ENCODE results near the gene RAB35.

The RAB35 gene

GRCh38 chr12:120125029-120125428 lies 8.5 kb upstream of the RAB35 start:
- H3K9ac ChIP-seq (ENCODE audit: low read length) = no peak overlapping the region
- no peak overlapping the region for H3K4me2 ChIP-seq (ENCODE audit: low read length)
- H3K4me1 ChIP-seq (ENCODE audit: control insufficient read depth, low read depth, low read length) = no peaks in the 10 kb centered on the region
- H3K56ac ChIP-seq (ENCODE audit: low read length) = no peak overlapping the region
- no peaks in the 10 kb centered on the region for H3K79me2 ChIP-seq (ENCODE audit: control insufficient read depth, insufficient read depth, low read length)
- H4K8ac ChIP-seq (ENCODE audit: low read depth, low read length) = no peak overlapping the region
- no peak overlapping the region for H2BK5ac ChIP-seq (ENCODE audit: low read length)
- no CpG with 5 or more reads among the region's 4 CpGs for WGBS (ENCODE audit: extremely low coverage, insufficient coverage, low lambda C conversion rate)
- DNase-seq = no peak
- no peak overlapping the region for H2BK120ac ChIP-seq (ENCODE audit: low read depth, low read length)
- H3K4me3 ChIP-seq (ENCODE audit: low read length) = no peak overlapping the region
- H2AK5ac ChIP-seq (ENCODE audit: low read length) = no peak overlapping the region
- H4K5ac ChIP-seq (ENCODE audit: low read length) = no peak overlapping the region
- no peak overlapping the region for H3K27ac ChIP-seq (ENCODE audit: low read depth, low read length)
- H3K36me3 ChIP-seq (ENCODE audit: control insufficient read depth, insufficient read depth, low read length) = peaks cover 15% of the 10 kb centered on the region
- H3K23ac ChIP-seq (ENCODE audit: low read length) = no peak overlapping the region
- H3K79me1 ChIP-seq (ENCODE audit: low read length) = no peaks in the 10 kb centered on the region
- H3K18ac ChIP-seq (ENCODE audit: low read length) = no peak overlapping the region
- no peaks in the 10 kb centered on the region for H3K27me3 ChIP-seq (ENCODE audit: insufficient read depth, low read length, poor library complexity)
- H2BK15ac ChIP-seq (replicated peaks; ENCODE audit: low read depth) = no peak overlapping the region
- no peak overlapping the region for H3K4ac ChIP-seq (ENCODE audit: low read depth, low read length)

- no peak overlapping the region for H3K4ac ChIP-seq (ENCODE audit: low read depth, low read length)
- H3K18ac ChIP-seq (ENCODE audit: low read length) = no peak overlapping the region
- no peaks in the 10 kb centered on the region for H3K27me3 ChIP-seq (ENCODE audit: insufficient read depth, low read length, poor library complexity)
- H3K27ac ChIP-seq (ENCODE audit: low read depth, low read length) = no peak overlapping the region
- DNase-seq = no peak
- no peak overlapping the region for H4K8ac ChIP-seq (ENCODE audit: low read depth, low read length)
- no peak overlapping the region for H3K4me3 ChIP-seq (ENCODE audit: low read length)
- no CpG with 5 or more reads among the region's 4 CpGs for WGBS (ENCODE audit: extremely low coverage, insufficient coverage, low lambda C conversion rate)
- no peaks in the 10 kb centered on the region for H3K36me3 ChIP-seq (ENCODE audit: control insufficient read depth, insufficient read depth, low read length)
- no peak overlapping the region for H2BK5ac ChIP-seq (ENCODE audit: low read length)
- no peaks in the 10 kb centered on the region for H3K4me1 ChIP-seq (ENCODE audit: control insufficient read depth, low read depth, low read length)
- H3K56ac ChIP-seq (ENCODE audit: low read length) = no peak overlapping the region
- H4K5ac ChIP-seq (ENCODE audit: low read length) = no peak overlapping the region
- no peak overlapping the region for H3K4me2 ChIP-seq (ENCODE audit: low read length)
- no peaks in the 10 kb centered on the region for H3K79me1 ChIP-seq (ENCODE audit: low read length)
- no peak overlapping the region for H2AK5ac ChIP-seq (ENCODE audit: low read length)
- no peak overlapping the region for H3K9ac ChIP-seq (ENCODE audit: low read length)
- H3K23ac ChIP-seq (ENCODE audit: low read length) = no peak overlapping the region
- H3K79me2 ChIP-seq (ENCODE audit: control insufficient read depth, insufficient read depth, low read length) = peaks cover 5% of the 10 kb centered on the region
- H2BK15ac ChIP-seq (replicated peaks; ENCODE audit: low read depth) = no peak overlapping the region
- H2BK120ac ChIP-seq (ENCODE audit: low read depth, low read length) = no peak overlapping the region
Observed at GRCh38 chr12:120121766-120122293, 5.3 kb upstream of the RAB35 start.

GRCh38 chr12:120121343-120121742 lies 4.8 kb upstream of the RAB35 start:
- Histone ChIP-seq H3K56ac (ENCODE audit: low read length) (no peak overlapping the region), H3K79me1 (ENCODE audit: low read length) (no peaks in the 10 kb centered on the region)

GRCh38 chr12:120119271-120119973 lies 2.9 kb upstream of the RAB35 start:
- H3K9ac ChIP-seq (ENCODE audit: low read length) = no peak overlapping the region
- H3K18ac ChIP-seq (ENCODE audit: low read length) = no peak overlapping the region
- H2BK120ac ChIP-seq (ENCODE audit: low read depth, low read length) = no peak overlapping the region
- H3K79me1 ChIP-seq (ENCODE audit: low read length) = peaks cover 17% of the 10 kb centered on the region
- no peak overlapping the region for H2AK5ac ChIP-seq (ENCODE audit: low read length)
- H3K36me3 ChIP-seq (ENCODE audit: control insufficient read depth, insufficient read depth, low read length) = no peaks in the 10 kb centered on the region
- H2BK5ac ChIP-seq (ENCODE audit: low read length) = no peak overlapping the region
- no peak overlapping the region for H3K56ac ChIP-seq (ENCODE audit: low read length)
- H3K4me1 ChIP-seq (ENCODE audit: control insufficient read depth, low read depth, low read length) = peaks cover 10% of the 10 kb centered on the region
- no peaks in the 10 kb centered on the region for H3K27me3 ChIP-seq (ENCODE audit: insufficient read depth, low read length, poor library complexity)
- H3K79me2 ChIP-seq (ENCODE audit: control insufficient read depth, insufficient read depth, low read length) = peaks cover 22% of the 10 kb centered on the region
- no peak overlapping the region for H3K4me2 ChIP-seq (ENCODE audit: low read length)
- no peak overlapping the region for H4K8ac ChIP-seq (ENCODE audit: low read depth, low read length)
- H2BK15ac ChIP-seq (replicated peaks; ENCODE audit: low read depth) = no peak overlapping the region
- no CpG with 5 or more reads among the region's 9 CpGs for WGBS (ENCODE audit: extremely low coverage, insufficient coverage, low lambda C conversion rate)
- H4K5ac ChIP-seq (ENCODE audit: low read length) = no peak overlapping the region
- no peak overlapping the region for H3K4ac ChIP-seq (ENCODE audit: low read depth, low read length)
- H3K4me3 ChIP-seq (ENCODE audit: low read length) = no peak overlapping the region
- no peak overlapping the region for H3K27ac ChIP-seq (ENCODE audit: low read depth, low read length)
- no peak for DNase-seq
- no peak overlapping the region for H3K23ac ChIP-seq (ENCODE audit: low read length)

More at GRCh38 chr12:120121343-120121742, 4.8 kb upstream of the RAB35 start:
- no peak overlapping the region for H3K27ac ChIP-seq (ENCODE audit: low read depth, low read length)
- no peak overlapping the region for H2BK120ac ChIP-seq (ENCODE audit: low read depth, low read length)
- no peak overlapping the region for H3K4me3 ChIP-seq (ENCODE audit: low read length)
- H3K36me3 ChIP-seq (ENCODE audit: control insufficient read depth, insufficient read depth, low read length) = no peaks in the 10 kb centered on the region
- H4K8ac ChIP-seq (ENCODE audit: low read depth, low read length) = no peak overlapping the region
- H3K23ac ChIP-seq (ENCODE audit: low read length) = no peak overlapping the region
- no peak overlapping the region for H2BK5ac ChIP-seq (ENCODE audit: low read length)
- H3K9ac ChIP-seq (ENCODE audit: low read length) = no peak overlapping the region
- no peak overlapping the region for H3K18ac ChIP-seq (ENCODE audit: low read length)
- H2AK5ac ChIP-seq (ENCODE audit: low read length) = no peak overlapping the region
- H3K27me3 ChIP-seq (ENCODE audit: insufficient read depth, low read length, poor library complexity) = no peaks in the 10 kb centered on the region
- no peak overlapping the region for H4K5ac ChIP-seq (ENCODE audit: low read length)
- H3K79me2 ChIP-seq (ENCODE audit: control insufficient read depth, insufficient read depth, low read length) = peaks cover 5% of the 10 kb centered on the region
- no peaks in the 10 kb centered on the region for H3K4me1 ChIP-seq (ENCODE audit: control insufficient read depth, low read depth, low read length)
- no peak overlapping the region for H3K4ac ChIP-seq (ENCODE audit: low read depth, low read length)
- no CpG with 5 or more reads among the region's 2 CpGs for WGBS (ENCODE audit: extremely low coverage, insufficient coverage, low lambda C conversion rate)
- H3K4me2 ChIP-seq (ENCODE audit: low read length) = no peak overlapping the region
- H2BK15ac ChIP-seq (replicated peaks; ENCODE audit: low read depth) = no peak overlapping the region
- DNase-seq = no peak

- no peak overlapping the region for H3K18ac ChIP-seq (ENCODE audit: low read length)
- no peaks in the 10 kb centered on the region for H3K36me3 ChIP-seq (ENCODE audit: control insufficient read depth, insufficient read depth, low read length)
- peak overlapping the region; percentile 1 for H3K27ac ChIP-seq (ENCODE audit: low read depth, low read length)
- no CpG with 5 or more reads among the region's 11 CpGs for WGBS (ENCODE audit: extremely low coverage, insufficient coverage, low lambda C conversion rate)
- peak overlapping the region; percentile 5 for H3K4me2 ChIP-seq (ENCODE audit: low read length)
- no peak overlapping the region for H2BK15ac ChIP-seq (replicated peaks; ENCODE audit: low read depth)
- no peak overlapping the region for H2BK120ac ChIP-seq (ENCODE audit: low read depth, low read length)
- peaks cover 10% of the 10 kb centered on the region for H3K4me1 ChIP-seq (ENCODE audit: control insufficient read depth, low read depth, low read length)
- peak overlapping the region; percentile 73 for H3K56ac ChIP-seq (ENCODE audit: low read length)
- H3K9ac ChIP-seq (ENCODE audit: low read length) = peak overlapping the region; percentile 99
- H2AK5ac ChIP-seq (ENCODE audit: low read length) = no peak overlapping the region
- no peak overlapping the region for H3K4ac ChIP-seq (ENCODE audit: low read depth, low read length)
- no peak overlapping the region for H3K23ac ChIP-seq (ENCODE audit: low read length)
- H2BK5ac ChIP-seq (ENCODE audit: low read length) = no peak overlapping the region
- peak; percentile 94 for DNase-seq
- peaks cover 30% of the 10 kb centered on the region for H3K79me2 ChIP-seq (ENCODE audit: control insufficient read depth, insufficient read depth, low read length)
- H3K79me1 ChIP-seq (ENCODE audit: low read length) = peaks cover 19% of the 10 kb centered on the region
- H3K27me3 ChIP-seq (ENCODE audit: insufficient read depth, low read length, poor library complexity) = no peaks in the 10 kb centered on the region
- H4K5ac ChIP-seq (ENCODE audit: low read length) = no peak overlapping the region
- no peak overlapping the region for H4K8ac ChIP-seq (ENCODE audit: low read depth, low read length)
- peak overlapping the region; percentile 98 for H3K4me3 ChIP-seq (ENCODE audit: low read length)
Observed at GRCh38 chr12:120118321-120119061, 1.9 kb upstream of the RAB35 start.
